Ectodermal cell (in vitro differentiated cells): ENCODE measurements around the gene RPUSD1.
A peak's percentile ranks its signal among the peaks of the same experiment; 100 is the strongest.

Experiments used
- H3K27ac ChIP-seq: 2 replicates; pipeline ENCODE4 v1.7.0; 2013; ENCODE audit warnings: mild to moderate bottlenecking, low read depth, low read length; ENCODE audit not compliant: insufficient read depth, poor library complexity, severe bottlenecking
- H3K27me3 ChIP-seq: 2 replicates; pipeline ENCODE4 v1.7.0; 2013; ENCODE audit warnings: mild to moderate bottlenecking, low read length; ENCODE audit not compliant: insufficient read depth, control insufficient read depth, poor library complexity, severe bottlenecking
- H3K36me3 ChIP-seq: one replicate; pipeline ENCODE4 v1.7.0; 2013; ENCODE audit warnings: low read length; ENCODE audit not compliant: control insufficient read depth, insufficient read depth
- H3K4me1 ChIP-seq: one replicate; pipeline ENCODE4 v1.7.0; 2013; ENCODE audit warnings: low read length; ENCODE audit not compliant: control insufficient read depth, insufficient read depth
- H3K4me3 ChIP-seq: 2 replicates; pipeline ENCODE4 v1.7.0; 2013; ENCODE audit warnings: low read depth, low read length, control low read depth; ENCODE audit not compliant: insufficient read depth
- H3K9me3 ChIP-seq: 2 replicates; pipeline ENCODE4 v1.7.0; 2013; ENCODE audit warnings: mild to moderate bottlenecking, low read length, moderate library complexity; ENCODE audit not compliant: control insufficient read depth
- WGBS, 2 experiments: methylation state at CpG; one replicate each; pipeline ENCODE4 v1.1.7; 2013; ENCODE audit warnings: missing lambda C conversion rate in 2 of 2; 5-methylcytosine and 5-hydroxymethylcytosine counted together

The RPUSD1 gene

DNA sequence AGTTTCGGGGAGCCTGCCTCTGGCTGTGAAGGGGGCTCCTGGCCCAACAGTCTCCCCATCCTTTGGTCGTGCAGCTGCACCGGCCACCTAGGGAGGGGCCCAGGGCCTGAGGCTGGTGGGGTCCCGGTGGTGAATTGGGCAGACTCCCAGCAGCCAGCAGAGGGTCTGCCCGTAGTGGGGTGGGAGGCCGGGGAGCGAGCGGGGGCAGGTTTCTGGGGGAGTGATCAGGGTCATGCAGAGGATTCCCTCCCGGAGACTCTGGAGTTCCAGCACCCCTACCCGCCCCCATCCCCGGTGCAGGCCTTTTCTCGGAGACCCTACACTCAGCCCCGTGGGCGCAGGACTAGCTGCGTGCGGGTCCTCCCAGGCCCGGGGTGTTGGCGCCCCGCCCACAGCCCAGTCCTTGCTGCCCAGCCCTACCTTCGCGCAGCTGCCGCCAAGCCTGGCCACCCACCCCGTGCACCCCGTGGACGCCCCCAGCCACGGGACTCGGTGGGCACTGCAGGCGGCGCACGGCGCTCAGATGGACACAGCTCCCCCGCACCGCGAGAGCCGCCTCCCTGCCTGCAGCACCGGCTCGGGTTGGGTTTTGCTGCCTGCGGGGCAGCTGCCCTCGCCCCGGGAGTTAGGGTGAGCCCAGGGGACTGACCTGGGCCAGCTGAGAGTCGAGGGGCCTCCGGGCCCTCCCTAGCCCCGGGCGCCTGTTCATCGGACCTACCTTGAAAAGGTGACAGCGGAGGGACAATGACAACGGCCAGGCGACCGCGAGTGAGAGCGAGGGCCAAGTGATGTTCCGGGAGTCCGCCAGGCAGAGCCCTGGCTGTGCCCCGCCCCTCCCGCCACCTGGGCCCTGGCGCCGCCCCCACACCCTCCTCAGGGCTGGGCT is 12.0 kb upstream of the RPUSD1 start, which contains the start of gene GNG13:
TSS of gene GNG13 (minus strand) at position 787 of the 886 bp plus-strand sequence. CDS start 1,657 bp downstream, outside the sequence.
- Histone ChIP-seq H3K4me1 (peaks cover 15% of the 10 kb centered on the region), H3K36me3 (peaks cover 4% of the 10 kb centered on the region), H3K27me3 (peaks cover 65% of the 10 kb centered on the region), H3K27ac (no peak within 1 kb of the TSS), H3K9me3 (no peaks in the 10 kb centered on the region), H3K4me3 (peak within 1 kb of the TSS; percentile 20)
- 11 to 12% methylated on average over 57 of the region's 57 CpGs for WGBS, 2 experiments

DNA sequence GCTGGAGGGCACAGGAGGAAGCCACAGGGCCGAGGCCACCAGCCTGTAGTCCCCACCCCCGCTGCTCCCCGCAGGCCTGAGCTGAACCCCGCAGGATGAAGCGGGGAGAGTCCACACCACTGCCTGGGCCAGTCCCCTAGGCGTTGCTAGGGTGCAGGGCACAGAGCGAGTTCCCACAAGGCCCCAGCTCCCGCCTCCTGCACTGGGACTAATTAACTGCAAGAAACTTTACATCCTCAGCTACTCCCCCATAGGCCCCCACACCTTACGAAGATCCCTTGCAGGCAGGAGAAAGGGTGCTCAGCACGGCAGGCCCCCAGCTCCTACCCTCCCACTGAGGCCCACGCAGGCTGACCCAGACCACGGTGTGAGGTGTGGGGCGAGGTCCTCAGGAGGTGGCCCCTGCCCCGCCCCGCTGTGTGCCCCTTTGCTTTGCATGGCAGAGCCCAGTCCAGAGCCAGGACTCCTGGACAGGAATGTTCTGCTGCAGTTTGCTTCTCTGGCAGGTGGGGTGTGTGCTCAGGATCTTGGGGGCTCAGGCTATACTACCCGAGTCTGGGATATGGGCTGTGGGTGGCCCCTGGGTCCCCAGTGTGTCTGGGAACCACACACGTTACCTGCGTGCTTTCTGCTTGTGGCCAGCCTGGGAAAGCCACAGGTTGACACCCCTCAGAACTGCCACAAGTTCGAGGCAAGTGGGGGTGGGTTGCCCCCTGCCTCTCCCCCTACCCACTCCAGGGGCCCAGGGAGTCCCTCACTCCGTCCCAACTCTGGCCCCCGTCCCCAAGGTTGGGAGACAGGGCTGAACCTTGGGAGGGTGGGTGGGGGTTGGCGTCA is 11.1 kb upstream of the RPUSD1 start:
- H3K4me3 ChIP-seq: no peak overlapping the region
- H3K27me3 ChIP-seq: peaks cover 56% of the 10 kb centered on the region
- WGBS, 2 experiments: 83 to 87% methylated on average over 22 of the region's 22 CpGs
- H3K27ac ChIP-seq: no peak overlapping the region
- H3K9me3 ChIP-seq: no peaks in the 10 kb centered on the region
- peaks cover 11% of the 10 kb centered on the region for H3K4me1 ChIP-seq
- H3K36me3 ChIP-seq: peaks cover 4% of the 10 kb centered on the region

DNA sequence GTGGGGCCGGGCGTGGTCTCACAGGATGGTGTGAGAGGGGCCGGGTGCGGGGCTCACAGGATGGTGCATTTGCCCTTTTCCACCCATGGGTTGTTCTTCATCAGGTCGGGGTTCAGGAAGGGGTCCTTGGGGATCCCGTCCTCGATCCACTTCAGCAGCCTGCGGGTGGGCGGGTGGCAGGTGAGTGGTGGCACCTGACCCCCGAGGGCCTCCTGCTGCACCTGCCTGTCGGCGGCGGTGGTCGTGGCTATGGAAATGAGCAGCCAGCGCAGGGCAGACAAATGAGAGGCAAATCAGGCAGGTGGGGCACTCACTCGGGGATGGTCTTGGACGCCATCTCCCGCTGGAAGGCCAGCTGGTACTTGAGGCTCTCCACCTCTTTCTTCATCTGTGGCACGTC is 10.5 kb upstream of the RPUSD1 start:
- 93 to 94% methylated on average over 19 of the region's 19 CpGs for WGBS, 2 experiments
- no peak overlapping the region for H3K4me3 ChIP-seq
- H3K27me3 ChIP-seq: peaks cover 54% of the 10 kb centered on the region
- H3K36me3 ChIP-seq: peaks cover 4% of the 10 kb centered on the region
- no peak overlapping the region for H3K27ac ChIP-seq
- no peaks in the 10 kb centered on the region for H3K9me3 ChIP-seq
- peaks cover 11% of the 10 kb centered on the region for H3K4me1 ChIP-seq

DNA sequence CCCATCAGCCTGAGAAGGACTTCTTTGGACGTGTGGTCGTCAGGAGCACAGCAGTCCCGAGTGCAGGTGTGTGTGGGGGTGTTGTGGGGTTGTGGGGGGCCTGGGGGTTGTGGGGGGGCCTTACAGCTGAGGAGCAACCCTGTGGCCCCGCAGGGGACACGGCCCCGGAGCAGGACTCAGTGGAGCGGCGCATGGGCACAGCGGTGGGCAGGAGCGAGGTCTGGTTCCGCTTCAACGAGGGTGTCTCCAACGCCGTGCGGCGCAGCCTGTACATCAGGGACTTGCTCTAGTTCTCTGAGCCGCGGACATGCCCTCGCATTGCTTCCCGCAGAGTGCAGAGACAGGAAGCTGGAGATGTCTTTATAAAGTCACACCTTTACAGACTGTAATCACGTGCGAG is 9.5 kb upstream of the RPUSD1 start:
- Histone ChIP-seq H3K4me3 (no peak overlapping the region), H3K4me1 (peaks cover 11% of the 10 kb centered on the region), H3K9me3 (no peaks in the 10 kb centered on the region), H3K36me3 (peaks cover 4% of the 10 kb centered on the region), H3K27me3 (peaks cover 44% of the 10 kb centered on the region), H3K27ac (no peak overlapping the region)
- 95 to 98% methylated on average over 22 of the region's 22 CpGs for WGBS, 2 experiments

DNA sequence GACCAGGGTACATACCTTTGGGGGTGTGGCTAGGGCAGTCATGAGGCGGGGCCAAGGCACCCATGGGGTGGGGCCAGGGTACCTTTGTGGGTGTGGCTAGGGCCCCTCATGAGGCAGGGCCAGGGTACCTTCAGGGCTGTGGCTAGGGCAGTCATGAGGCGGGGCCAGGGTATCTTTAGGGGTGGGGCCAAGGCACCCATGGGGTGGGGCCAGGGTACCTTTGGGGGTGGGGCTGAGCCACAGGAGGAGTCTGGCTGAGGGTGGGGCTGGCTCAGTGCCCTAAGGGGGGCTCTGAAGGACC is 8.9 kb upstream of the RPUSD1 start:
- WGBS, 2 experiments: 94 to 95% methylated on average over 2 of the region's 2 CpGs
- Histone ChIP-seq H3K4me3 (no peak overlapping the region), H3K27ac (no peak overlapping the region), H3K9me3 (no peaks in the 10 kb centered on the region), H3K36me3 (peaks cover 8% of the 10 kb centered on the region), H3K4me1 (peaks cover 11% of the 10 kb centered on the region), H3K27me3 (peaks cover 38% of the 10 kb centered on the region)

DNA sequence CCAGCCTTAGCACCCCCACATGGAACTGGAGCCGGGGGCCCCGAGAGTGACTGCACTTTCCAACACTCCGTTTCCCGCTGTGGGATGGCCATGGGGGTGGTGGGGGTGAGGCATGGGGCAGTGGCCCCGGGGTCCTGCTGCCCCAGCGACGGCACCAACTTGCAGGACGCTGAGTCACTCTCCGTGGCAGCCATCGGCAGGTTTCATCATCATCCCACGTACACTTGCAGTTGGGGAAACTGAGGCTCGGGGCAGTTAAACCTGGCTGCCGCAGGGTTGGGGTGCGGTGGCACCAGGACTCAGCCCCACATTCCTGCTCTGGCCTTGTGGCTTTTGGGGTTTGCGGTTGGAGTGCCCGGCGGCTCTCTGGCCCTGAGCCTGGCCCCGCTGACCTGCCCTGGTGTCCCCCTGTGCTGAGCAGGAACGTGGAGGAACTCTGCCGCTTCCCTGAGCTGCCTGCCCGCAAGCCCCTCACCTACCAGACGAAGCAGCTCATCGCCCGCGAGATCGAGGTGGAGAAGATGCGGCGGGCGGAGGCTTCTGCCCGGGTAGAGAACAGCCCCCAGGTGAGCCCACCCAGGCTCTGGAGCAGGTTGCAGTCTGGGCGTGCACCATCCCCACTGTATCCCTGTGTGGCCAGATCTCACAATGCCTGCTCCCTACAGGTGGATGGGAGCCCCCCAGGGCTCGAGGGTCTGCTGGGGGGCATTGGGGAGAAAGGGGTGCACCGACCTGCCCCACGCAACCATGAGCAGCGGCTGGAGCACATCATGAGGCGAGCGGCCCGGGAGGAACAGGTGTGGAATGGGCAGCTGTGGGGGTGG is 8.3 kb upstream of the RPUSD1 start:
- 95 to 96% methylated on average over 38 of the region's 38 CpGs for WGBS, 2 experiments

DNA sequence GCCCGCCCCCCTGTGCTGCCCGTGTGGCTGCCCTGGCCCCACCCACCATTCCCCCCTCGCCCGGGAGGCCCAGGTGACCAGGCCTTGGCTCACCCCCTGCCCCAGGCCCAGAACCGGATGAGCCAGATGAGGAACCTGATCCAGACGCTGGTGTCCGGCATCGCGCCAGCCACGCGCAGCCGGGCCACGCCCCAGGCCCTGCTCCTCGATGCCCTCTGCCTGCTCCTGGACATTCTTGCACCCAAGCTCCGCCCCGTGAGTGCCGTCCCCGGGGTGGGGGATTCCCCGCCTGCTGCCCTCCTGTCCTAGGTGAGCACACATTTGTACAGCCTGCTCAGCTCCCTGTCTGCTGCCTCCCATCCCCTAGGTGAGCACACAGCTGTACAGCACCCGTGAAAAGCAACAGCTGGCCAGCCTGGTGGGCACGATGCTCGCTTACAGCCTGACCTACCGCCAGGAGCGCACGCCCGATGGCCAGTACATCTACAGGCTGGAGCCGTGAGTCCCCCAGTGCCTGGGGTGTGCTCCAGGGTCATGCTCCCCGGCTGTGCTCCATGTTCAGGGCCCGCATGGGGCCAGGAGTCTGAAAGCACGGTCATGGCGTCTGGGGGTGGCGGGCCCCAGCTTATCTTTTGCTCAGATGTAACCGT is 7.5 kb upstream of the RPUSD1 start:
- WGBS, 2 experiments: 93 to 95% methylated on average over 32 of the region's 33 CpGs
- Histone ChIP-seq H3K4me3 (no peak overlapping the region), H3K9me3 (no peaks in the 10 kb centered on the region), H3K27ac (no peak overlapping the region), H3K4me1 (peaks cover 6% of the 10 kb centered on the region), H3K27me3 (peaks cover 24% of the 10 kb centered on the region), H3K36me3 (peaks cover 20% of the 10 kb centered on the region)

More for the DNA sequence above, 8.3 kb upstream of the RPUSD1 start:
- peaks cover 12% of the 10 kb centered on the region for H3K36me3 ChIP-seq
- H3K27me3 ChIP-seq: peaks cover 32% of the 10 kb centered on the region
- no peak overlapping the region for H3K4me3 ChIP-seq
- H3K4me1 ChIP-seq: peaks cover 11% of the 10 kb centered on the region
- H3K9me3 ChIP-seq: no peaks in the 10 kb centered on the region
- no peak overlapping the region for H3K27ac ChIP-seq

GRCh38 chr16:794853-795466 is 6.8 kb upstream of the RPUSD1 start:
- H3K36me3 ChIP-seq: peaks cover 28% of the 10 kb centered on the region
- peaks cover under 1% of the 10 kb centered on the region for H3K4me1 ChIP-seq
- no peaks in the 10 kb centered on the region for H3K9me3 ChIP-seq
- peaks cover 17% of the 10 kb centered on the region for H3K27me3 ChIP-seq
- H3K27ac ChIP-seq: no peak overlapping the region
- no peak overlapping the region for H3K4me3 ChIP-seq
- WGBS, 2 experiments: 91 to 94% methylated on average over 26 to 30 of the region's 31 CpGs

DNA sequence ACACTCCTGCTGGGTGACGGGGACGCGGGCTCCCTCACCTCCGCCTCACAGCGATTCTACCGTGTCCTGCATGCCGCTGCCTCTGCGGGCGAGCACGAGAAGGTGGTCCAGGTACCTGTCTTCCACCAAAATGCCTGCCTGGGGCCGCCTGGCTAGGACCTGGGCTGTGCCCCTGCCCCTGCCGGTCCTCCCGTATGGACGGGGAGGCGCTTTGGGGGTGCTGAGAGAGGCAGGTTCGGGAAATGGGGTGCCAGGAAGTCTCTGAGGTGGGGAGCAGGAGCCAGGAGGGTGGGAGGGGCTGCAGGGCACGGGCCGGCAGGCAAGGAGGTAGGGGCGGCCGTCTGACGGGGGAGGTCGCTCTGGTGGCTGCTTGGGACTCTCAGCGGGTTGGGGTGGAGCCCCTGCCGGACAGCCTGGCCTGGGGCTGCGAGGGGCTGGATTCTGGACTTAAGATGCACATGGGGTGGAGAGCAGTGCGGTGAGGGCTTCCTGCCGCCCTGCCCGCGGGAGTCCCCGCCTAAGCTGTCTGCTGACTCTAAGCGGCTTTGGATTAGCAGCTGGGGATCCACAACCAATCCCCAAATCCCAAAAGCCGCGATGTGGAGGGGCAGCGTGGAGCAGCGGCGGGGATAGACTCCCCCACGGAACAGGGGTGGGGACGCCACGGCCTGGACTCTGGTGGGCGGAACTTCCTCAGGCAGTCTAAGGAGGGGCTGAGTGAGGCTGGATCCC is 6.1 kb upstream of the RPUSD1 start:
- H3K4me1 ChIP-seq: peaks cover 5% of the 10 kb centered on the region
- 92 to 94% methylated on average over 40 of the region's 40 CpGs for WGBS, 2 experiments
- peaks cover 28% of the 10 kb centered on the region for H3K36me3 ChIP-seq
- no peak overlapping the region for H3K27ac ChIP-seq
- H3K4me3 ChIP-seq: no peak overlapping the region
- peaks cover 10% of the 10 kb centered on the region for H3K27me3 ChIP-seq
- H3K9me3 ChIP-seq: no peaks in the 10 kb centered on the region
